HepG2 (cell line): ENCODE data around the gene CCT6A. TPM values are rescaled to one million over a fixed set of nuclear protein-coding genes. Genes with fewer than 3 reads are reported as not detected.

Experiments used
- ARNT ChIP-seq: fragments of 450-650 bp; IDR thresholded peaks from 2 replicates; pipeline ENCODE4 v1.6.1; 2017
- GPBP1L1 ChIP-seq: sonication (generic); formaldehyde crosslinking; IDR thresholded peaks from 2 replicates; pipeline ENCODE4 v1.5.0; 2020; ENCODE audit warnings: mild to moderate bottlenecking, missing genetic modification reagents
- MZF1 ChIP-seq: sonication (generic); formaldehyde crosslinking; IDR thresholded peaks from 2 replicates; pipeline ENCODE4 v1.8.1; 2023; ENCODE audit warnings: mild to moderate bottlenecking, missing genetic modification reagents, borderline replicate concordance
- PAWR ChIP-seq: sonication (generic); formaldehyde crosslinking; IDR thresholded peaks from 2 replicates; pipeline ENCODE4 v1.4.0; 2020; ENCODE audit warnings: missing genetic modification reagents, mild to moderate bottlenecking, borderline replicate concordance
- SRF ChIP-seq: IDR thresholded peaks from 2 replicates; pipeline ENCODE4 v1.6.1; 2011; ENCODE audit warnings: mild to moderate bottlenecking, low read depth, low read length, moderate library complexity
- SRSF1 ChIP-seq: fragments of 200-400 bp; formaldehyde crosslinking; optimal IDR thresholded peaks from 2 replicates; pipeline ENCODE3; 2017; ENCODE audit warnings: mild to moderate bottlenecking, low read depth, low read length, moderate library complexity
- STAT6 ChIP-seq: sonication (generic); formaldehyde crosslinking; IDR thresholded peaks from 2 replicates; pipeline ENCODE4 v1.4.0; 2020; ENCODE audit warnings: missing genetic modification reagents, mild to moderate bottlenecking, borderline replicate concordance
- SUZ12 ChIP-seq: fragments of 150-350 bp; IDR thresholded peaks from 2 replicates; pipeline ENCODE4 v1.6.1; 2014; ENCODE audit warnings: low read depth, low read length
- TERF1 ChIP-seq: sonication (generic); formaldehyde crosslinking; IDR thresholded peaks from 2 replicates; pipeline ENCODE4 v1.8.0; 2022; ENCODE audit warnings: mild to moderate bottlenecking, missing genetic modification reagents, moderate library complexity
- TOE1 ChIP-seq: sonication (generic); formaldehyde crosslinking; IDR thresholded peaks from 2 replicates; pipeline ENCODE4 v1.4.0; 2020; ENCODE audit warnings: mild to moderate bottlenecking, missing genetic modification reagents
- UBTF ChIP-seq: sonication (generic); formaldehyde crosslinking; IDR thresholded peaks from 2 replicates; pipeline ENCODE4 v1.4.0; 2020; ENCODE audit warnings: mild to moderate bottlenecking, missing genetic modification reagents
- ZNF136 ChIP-seq: sonication (generic); formaldehyde crosslinking; IDR thresholded peaks from 2 replicates; pipeline ENCODE4 v1.8.1; 2022; ENCODE audit warnings: low read depth, mild to moderate bottlenecking, moderate library complexity, missing genetic modification reagents
- ZNF414 ChIP-seq: sonication (generic); formaldehyde crosslinking; IDR thresholded peaks from 2 replicates; pipeline ENCODE4 v1.5.0; 2020; ENCODE audit warnings: missing genetic modification reagents
- ZNF607 ChIP-seq: sonication (generic); formaldehyde crosslinking; IDR thresholded peaks from 2 replicates; pipeline ENCODE4 v1.5.1; 2020; ENCODE audit warnings: missing genetic modification reagents, mild to moderate bottlenecking, borderline replicate concordance
- ZNF772 ChIP-seq: sonication (generic); formaldehyde crosslinking; IDR thresholded peaks from 2 replicates; pipeline ENCODE4 v1.5.0; 2020; ENCODE audit warnings: mild to moderate bottlenecking, missing genetic modification reagents
- ZNF792 ChIP-seq: IDR thresholded peaks from 2 replicates; pipeline ENCODE4 v1.6.1; 2016
- ZNF879 ChIP-seq: sonication (generic); formaldehyde crosslinking; IDR thresholded peaks from 2 replicates; pipeline ENCODE4 v1.8.1; 2023; ENCODE audit warnings: missing genetic modification reagents
- ZXDC ChIP-seq: sonication (generic); formaldehyde crosslinking; IDR thresholded peaks from 2 replicates; pipeline ENCODE4 v1.5.0; 2020; ENCODE audit warnings: mild to moderate bottlenecking, missing genetic modification reagents
- polyA plus RNA-seq, 8 experiments: library from polyadenylated mRNA; depleted of rRNA in 3 of 8; stranded (reverse) in 7 of 8; unstranded in 1 of 8; fragments of >200 nt; fragmentation: Illumina TruSeq in 4 of 8; extraction: Trizol in 4 of 8; gene quantifications; 2 replicates each; pipeline versions ENCODE4 v1.2.1 to v1.2.3, GENCODE V29; 2011 to 2016; ENCODE audit warnings: low read depth in 4 of 8, missing spikeins in 1 of 8, mixed read lengths in 1 of 8; ENCODE audit not compliant: insufficient read depth in 1 of 8
- total RNA-seq, 5 experiments: library from RNA; depleted of rRNA; stranded (reverse); fragments of >200 nt; fragmentation: Illumina TruSeq; extraction: Trizol; gene quantifications; 2 replicates each; pipeline ENCODE4 v1.2.3, GENCODE V29; 2016; ENCODE audit warnings: low read depth in 1 of 5

CCT6A gene
- total and polyA plus RNA-seq, 2 of the 13 experiments (the other 11 are each of a cell fraction or from before 2014, with no cell fraction given), result 219 to 292 TPM

GRCh38 chr7:56033671-56034432 is 17.7 kb upstream of the CCT6A start (continued):
- TF ChIP-seq GPBP1L1 (CRISPR knock-in tag), result no peak
- peak; percentile 91 for TF ChIP-seq SRSF1
- peak; percentile 90 for TF ChIP-seq UBTF (CRISPR knock-in tag)
- no peak for TF ChIP-seq MZF1 (CRISPR knock-in tag)
- no peak for TF ChIP-seq ZNF879 (CRISPR knock-in tag)
- TF ChIP-seq ZNF414, result 0 out of 2 replicates have a peak, but pooled peaks have one; percentile 68
- TF ChIP-seq PAWR (CRISPR knock-in tag), result no peak
- no peak for TF ChIP-seq ZNF136 (CRISPR knock-in tag)
- no peak for TF ChIP-seq STAT6 (CRISPR knock-in tag)
- TF ChIP-seq SRF, result no peak
- no peak for TF ChIP-seq ZXDC (CRISPR knock-in tag)
- TF ChIP-seq ZNF792 (CRISPR knock-in tag), result peak; percentile 40
- no peak for TF ChIP-seq SUZ12
- TF ChIP-seq TERF1 (CRISPR knock-in tag), result no peak
- peak; percentile 61; the same call in 1 of the 2 replicates for TF ChIP-seq ZNF772 (CRISPR knock-in tag)
- TF ChIP-seq ARNT, result no peak
- TF ChIP-seq ZNF607, result no peak
- TF ChIP-seq TOE1 (CRISPR knock-in tag), result 0 out of 2 replicates have a peak, but pooled peaks have one; percentile 18
